OCI-LY3 (cell line): ENCODE measurements around the gene ZFYVE28.

Experiments
- H2AFZ ChIP-seq: fragments of 200-600, 300-600 bp; shearing (Covaris generic); 2 replicates; pipeline ENCODE4 v1.6.0; 2014; ENCODE audit warnings: antibody characterized with exemption, low read depth, low read length
- H3K27ac ChIP-seq: fragments of 200-600, 300-600 bp; sonication (generic); 2 replicates; pipeline ENCODE4 v1.5.1; 2014; ENCODE audit warnings: mild to moderate bottlenecking, low read length, moderate library complexity, mixed read lengths
- H3K27me3 ChIP-seq: fragments of 200-600, 300-600 bp; sonication (generic); 2 replicates; pipeline ENCODE4 v1.6.1; 2014; ENCODE audit warnings: low read depth, low read length, mixed read lengths
- H3K36me3 ChIP-seq: fragments of 200-600, 300-600 bp; sonication (generic); replicated peaks from 2 replicates; pipeline ENCODE3; 2014; ENCODE audit warnings: low read depth, low read length, mixed read lengths
- H3K4me1 ChIP-seq: fragments of 300-600, 200-600 bp; sonication (generic); 2 replicates; pipeline ENCODE4 v1.6.1; 2014; ENCODE audit warnings: low read length, mixed read lengths
- H3K4me2 ChIP-seq: fragments of 200-600, 300-600 bp; sonication (generic); 2 replicates; pipeline ENCODE4 v1.6.1; 2014; ENCODE audit warnings: low read length, mixed read lengths
- H3K4me3 ChIP-seq: fragments of 300-600, 200-600 bp; sonication (generic); 2 replicates; pipeline ENCODE4 v1.5.1; 2014; ENCODE audit warnings: antibody characterized with exemption, mild to moderate bottlenecking, low read length, moderate library complexity
- H3K79me2 ChIP-seq: fragments of 300-600, 200-600 bp; shearing (Covaris generic); 2 replicates; pipeline ENCODE4 v1.6.1; 2014; ENCODE audit warnings: mild to moderate bottlenecking, low read length, mixed read lengths
- H3K9ac ChIP-seq: fragments of 300-600, 200-600 bp; shearing (Covaris generic); 2 replicates; pipeline ENCODE4 v1.6.0; 2014; ENCODE audit warnings: mild to moderate bottlenecking, low read length, moderate library complexity
- H3K9me3 ChIP-seq: fragments of 200-600, 300-600 bp; shearing (Covaris generic); 2 replicates; pipeline ENCODE4 v1.6.1; 2014; ENCODE audit warnings: low read length, mixed read lengths; ENCODE audit not compliant: insufficient read depth
- H4K20me1 ChIP-seq: fragments of 200-600, 300-600 bp; sonication (generic); 2 replicates; pipeline ENCODE4 v1.6.1; 2016; ENCODE audit warnings: low read length, mixed read lengths; ENCODE audit not compliant: insufficient read depth
- CTCF ChIP-seq: fragments of 200-600, 300-600 bp; sonication (generic); IDR thresholded peaks from 2 replicates; pipeline ENCODE4 v1.5.1; 2014; ENCODE audit warnings: antibody characterized with exemption, low read length, low read depth
- EZH2phosphoT487 ChIP-seq: fragments of 200-600 bp; shearing (Covaris generic); IDR thresholded peaks from 2 replicates; pipeline ENCODE4 v1.6.1; 2018; ENCODE audit warnings: antibody characterized with exemption, mixed run types, low read depth

Gene ZFYVE28

DNA sequence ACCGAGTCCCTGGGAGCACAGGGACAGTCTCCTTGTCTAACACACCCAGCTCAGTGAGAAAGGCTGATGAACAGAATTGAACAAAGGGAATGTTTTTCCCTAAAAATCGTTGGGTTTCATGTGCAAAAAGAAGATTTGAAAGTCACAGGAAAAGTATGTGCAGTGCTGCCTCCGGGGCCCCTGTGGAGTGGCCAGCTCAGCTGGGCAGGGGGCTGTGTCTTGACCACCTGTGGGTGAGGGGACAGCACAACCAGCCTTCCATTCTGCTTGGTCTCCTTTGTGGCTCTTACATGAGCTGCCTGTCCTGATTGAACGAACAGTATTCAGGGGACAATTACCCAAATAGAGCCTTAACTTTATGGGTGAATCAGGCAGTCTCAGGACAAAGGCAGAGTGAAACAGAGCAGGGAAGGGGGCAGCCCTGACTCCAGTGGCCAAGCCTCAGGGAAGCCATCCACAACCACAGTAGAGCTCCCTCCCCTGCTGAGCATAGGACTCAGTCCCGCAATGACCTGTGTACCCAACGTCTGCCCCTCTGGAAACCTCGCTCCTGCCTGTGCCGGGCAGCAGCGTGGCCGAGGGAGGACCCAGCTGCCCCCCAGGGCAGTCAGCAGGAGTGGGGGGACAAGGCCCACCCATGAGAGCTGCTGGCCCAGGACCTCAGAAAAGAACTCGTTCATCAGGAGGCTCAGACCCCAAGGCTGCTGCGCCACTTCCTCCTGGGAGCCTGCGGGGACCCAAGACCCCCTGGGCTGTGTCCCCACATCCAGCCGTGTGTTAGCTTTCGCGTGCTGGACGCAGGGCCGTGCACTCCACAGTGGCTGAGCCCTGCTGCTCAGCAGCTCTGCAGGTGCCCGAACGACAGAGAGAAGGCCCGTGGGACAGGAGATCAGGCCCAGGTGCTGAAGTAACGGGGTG is 96.9 kb downstream of the ZFYVE28 start:
- Histone ChIP-seq H3K27ac (no peak overlapping the region), H3K79me2 (no peaks in the 10 kb centered on the region), H4K20me1 (no peaks in the 10 kb centered on the region), H2AFZ (no peak overlapping the region), H3K4me3 (no peak overlapping the region), H3K9ac (no peak overlapping the region), H3K36me3 (no peaks in the 10 kb centered on the region), H3K4me2 (no peak overlapping the region), H3K4me1 (no peaks in the 10 kb centered on the region), H3K27me3 (peaks cover 3% of the 10 kb centered on the region; the same call in 1 of the 2 replicates), H3K9me3 (no peaks in the 10 kb centered on the region)
- TF ChIP-seq EZH2phosphoT487, result no peak
- TF ChIP-seq CTCF, result no peak

DNA sequence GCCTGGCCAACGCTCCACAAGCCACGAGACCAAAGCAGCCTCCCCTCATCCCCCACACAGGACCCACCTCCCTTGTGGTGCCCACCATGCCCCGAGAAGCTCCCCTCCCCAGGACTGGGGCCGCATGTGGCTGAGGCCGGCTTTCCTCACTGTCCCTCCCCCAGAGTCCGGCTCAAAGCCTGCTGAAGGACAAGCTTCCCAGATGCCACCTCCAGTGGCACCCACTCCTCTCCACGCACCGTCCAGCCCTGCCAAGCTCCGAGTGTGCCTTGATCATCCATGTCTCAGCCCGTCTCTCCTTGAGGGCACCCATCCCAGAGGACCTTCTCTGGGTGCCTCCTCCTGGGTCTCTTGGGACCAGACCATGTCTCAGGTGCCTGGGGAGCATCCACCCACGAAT is 97.7 kb downstream of the ZFYVE28 start:
- Histone ChIP-seq H3K4me1 (no peaks in the 10 kb centered on the region), H2AFZ (no peak overlapping the region), H3K36me3 (no peaks in the 10 kb centered on the region), H3K79me2 (no peaks in the 10 kb centered on the region), H4K20me1 (no peaks in the 10 kb centered on the region), H3K27ac (no peak overlapping the region), H3K4me2 (no peak overlapping the region), H3K27me3 (no peaks in the 10 kb centered on the region), H3K9ac (no peak overlapping the region), H3K4me3 (no peak overlapping the region), H3K9me3 (no peaks in the 10 kb centered on the region)
- no peak for TF ChIP-seq EZH2phosphoT487
- TF ChIP-seq CTCF, result no peak

DNA sequence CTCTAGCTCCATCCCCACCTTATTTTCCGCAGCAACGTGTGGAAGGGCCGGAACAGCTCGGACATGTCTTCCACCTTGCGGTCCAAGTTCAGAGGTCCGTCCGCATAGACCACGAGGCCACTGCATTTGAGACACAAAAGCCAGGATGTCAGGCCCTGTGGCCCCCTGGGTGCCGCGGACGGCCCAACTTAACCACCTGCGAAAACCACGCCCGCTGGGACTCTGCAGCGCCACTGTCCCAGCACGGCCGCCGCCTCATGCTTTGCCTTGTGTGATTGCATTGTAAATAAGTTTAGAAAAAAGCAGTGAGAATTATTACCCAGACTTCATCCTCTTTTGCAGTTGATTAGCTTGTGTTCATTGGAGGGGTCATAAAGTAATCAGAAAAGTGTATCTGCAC is 98.3 kb downstream of the ZFYVE28 start:
- H4K20me1 ChIP-seq, result no peaks in the 10 kb centered on the region
- no peaks in the 10 kb centered on the region for H3K9me3 ChIP-seq
- H3K4me3 ChIP-seq, result no peak overlapping the region
- H3K36me3 ChIP-seq, result no peaks in the 10 kb centered on the region
- no peak overlapping the region for H2AFZ ChIP-seq
- H3K27ac ChIP-seq, result no peak overlapping the region
- H3K79me2 ChIP-seq, result no peaks in the 10 kb centered on the region
- no peaks in the 10 kb centered on the region for H3K4me1 ChIP-seq
- no peak for TF ChIP-seq EZH2phosphoT487
- TF ChIP-seq CTCF, result no peak
- no peak overlapping the region for H3K9ac ChIP-seq
- no peaks in the 10 kb centered on the region for H3K27me3 ChIP-seq
- H3K4me2 ChIP-seq, result no peak overlapping the region

GRCh38 chr4:2318885-2319284 is 99.6 kb downstream of the ZFYVE28 start:
- Histone ChIP-seq H2AFZ (no peak overlapping the region), H3K4me3 (no peak overlapping the region), H3K27ac (no peak overlapping the region), H4K20me1 (no peaks in the 10 kb centered on the region), H3K36me3 (no peaks in the 10 kb centered on the region), H3K4me1 (no peaks in the 10 kb centered on the region), H3K79me2 (no peaks in the 10 kb centered on the region), H3K4me2 (no peak overlapping the region), H3K9me3 (no peaks in the 10 kb centered on the region), H3K27me3 (no peaks in the 10 kb centered on the region), H3K9ac (no peak overlapping the region)
- TF ChIP-seq CTCF, result no peak
- TF ChIP-seq EZH2phosphoT487, result no peak
